ENCODE results near the gene PTPRT.

DNA sequence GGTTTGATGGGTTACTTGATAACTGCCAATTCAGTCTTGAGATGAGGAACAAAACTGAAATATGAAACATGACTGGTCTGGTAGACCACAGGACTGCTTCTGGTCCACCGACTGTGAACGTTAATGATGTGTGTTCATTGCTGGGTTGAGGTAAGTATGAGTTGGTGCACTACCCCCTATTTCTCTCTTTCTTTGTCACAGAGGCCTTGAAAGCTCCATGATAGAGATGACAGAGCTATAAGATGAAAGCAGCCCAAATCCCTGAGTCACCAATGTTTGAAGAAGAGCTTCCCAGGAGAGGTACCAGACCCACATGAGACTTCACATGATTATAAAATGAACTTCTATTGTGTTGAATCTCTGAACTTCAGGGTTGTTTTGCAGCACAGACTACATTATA lies 555.5 kb downstream of the PTPRT start:
- TF ChIP-seq, protein P1, sequence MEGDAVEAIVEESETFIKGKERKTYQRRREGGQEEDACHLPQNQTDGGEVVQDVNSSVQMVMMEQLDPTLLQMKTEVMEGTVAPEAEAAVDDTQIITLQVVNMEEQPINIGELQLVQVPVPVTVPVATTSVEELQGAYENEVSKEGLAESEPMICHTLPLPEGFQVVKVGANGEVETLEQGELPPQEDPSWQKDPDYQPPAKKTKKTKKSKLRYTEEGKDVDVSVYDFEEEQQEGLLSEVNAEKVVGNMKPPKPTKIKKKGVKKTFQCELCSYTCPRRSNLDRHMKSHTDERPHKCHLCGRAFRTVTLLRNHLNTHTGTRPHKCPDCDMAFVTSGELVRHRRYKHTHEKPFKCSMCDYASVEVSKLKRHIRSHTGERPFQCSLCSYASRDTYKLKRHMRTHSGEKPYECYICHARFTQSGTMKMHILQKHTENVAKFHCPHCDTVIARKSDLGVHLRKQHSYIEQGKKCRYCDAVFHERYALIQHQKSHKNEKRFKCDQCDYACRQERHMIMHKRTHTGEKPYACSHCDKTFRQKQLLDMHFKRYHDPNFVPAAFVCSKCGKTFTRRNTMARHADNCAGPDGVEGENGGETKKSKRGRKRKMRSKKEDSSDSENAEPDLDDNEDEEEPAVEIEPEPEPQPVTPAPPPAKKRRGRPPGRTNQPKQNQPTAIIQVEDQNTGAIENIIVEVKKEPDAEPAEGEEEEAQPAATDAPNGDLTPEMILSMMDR (IDR thresholded peaks at IDR 0.05), result no peak
- TF ChIP-seq POLR2AphosphoS5 (IDR thresholded peaks at IDR 0.05), result no peak
- no peak for TF ChIP-seq POLR2A (IDR thresholded peaks at IDR 0.05)

Measured in transverse colon (tissue), 4 donors.